ENCODE measurements around the gene LMAN1. TPM values are rescaled to one million over a fixed set of nuclear protein-coding genes. Genes with fewer than 3 reads are reported as not detected.

Gene LMAN1
- total RNA-seq, 1 donor from 2014 or later = 123 TPM

DNA sequence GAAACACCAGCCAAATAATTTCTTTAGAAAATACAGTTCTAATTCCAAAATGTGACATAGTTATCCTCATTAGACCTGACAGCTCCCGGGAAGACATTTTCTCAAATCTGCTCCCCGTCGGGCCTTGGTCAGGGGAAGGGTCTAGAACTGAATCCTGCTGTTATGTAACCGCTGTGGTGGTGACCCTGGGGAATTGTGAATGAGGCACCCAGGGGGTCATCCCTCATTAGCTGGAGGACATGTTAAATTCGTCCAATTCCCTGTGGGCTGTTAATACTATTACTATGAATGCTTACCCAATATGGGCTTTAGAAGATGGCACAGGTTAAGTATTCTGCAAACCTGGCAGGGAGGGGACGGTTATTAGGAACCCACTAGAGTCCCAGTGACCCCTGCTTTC lies 52.4 kb downstream of the LMAN1 start:
- DNase-seq (ENCODE audit: low read depth) (no peak), FAIRE-seq (no peak)
- no peak overlapping the region for H3K4me3 ChIP-seq (ENCODE audit: insufficient read depth, low read depth, low read length)
- no peak overlapping the region for H2AFZ ChIP-seq (ENCODE audit: low read depth, low read length)
- no peak overlapping the region for H3K27ac Mint-ChIP-seq (ENCODE audit: unreplicated experiment)
- H3K79me2 ChIP-seq (ENCODE audit: insufficient read depth, low read length) = no peaks in the 10 kb centered on the region
- H3K27me3 Mint-ChIP-seq (ENCODE audit: low read depth, unreplicated experiment) = peaks cover 63% of the 10 kb centered on the region
- no peaks in the 10 kb centered on the region for H3K9me3 ChIP-seq (ENCODE audit: insufficient read depth, low read depth, low read length)
- H3K4me1 Mint-ChIP-seq (ENCODE audit: low read depth, unreplicated experiment) = peaks cover 3% of the 10 kb centered on the region
- H3K4me1 ChIP-seq (ENCODE audit: insufficient read depth, low read length) = no peaks in the 10 kb centered on the region
- H3K4me3 Mint-ChIP-seq (ENCODE audit: unreplicated experiment) = no peak overlapping the region
- H3K27ac ChIP-seq (ENCODE audit: low read depth, low read length) = no peak overlapping the region
- peaks cover 52% of the 10 kb centered on the region for H3K27me3 ChIP-seq (ENCODE audit: insufficient read depth, low read length)
- H3K9ac ChIP-seq (ENCODE audit: low read length) = no peak overlapping the region
- no peaks in the 10 kb centered on the region for H3K36me3 ChIP-seq (ENCODE audit: insufficient read depth, low read length)
- TF ChIP-seq, protein P1, sequence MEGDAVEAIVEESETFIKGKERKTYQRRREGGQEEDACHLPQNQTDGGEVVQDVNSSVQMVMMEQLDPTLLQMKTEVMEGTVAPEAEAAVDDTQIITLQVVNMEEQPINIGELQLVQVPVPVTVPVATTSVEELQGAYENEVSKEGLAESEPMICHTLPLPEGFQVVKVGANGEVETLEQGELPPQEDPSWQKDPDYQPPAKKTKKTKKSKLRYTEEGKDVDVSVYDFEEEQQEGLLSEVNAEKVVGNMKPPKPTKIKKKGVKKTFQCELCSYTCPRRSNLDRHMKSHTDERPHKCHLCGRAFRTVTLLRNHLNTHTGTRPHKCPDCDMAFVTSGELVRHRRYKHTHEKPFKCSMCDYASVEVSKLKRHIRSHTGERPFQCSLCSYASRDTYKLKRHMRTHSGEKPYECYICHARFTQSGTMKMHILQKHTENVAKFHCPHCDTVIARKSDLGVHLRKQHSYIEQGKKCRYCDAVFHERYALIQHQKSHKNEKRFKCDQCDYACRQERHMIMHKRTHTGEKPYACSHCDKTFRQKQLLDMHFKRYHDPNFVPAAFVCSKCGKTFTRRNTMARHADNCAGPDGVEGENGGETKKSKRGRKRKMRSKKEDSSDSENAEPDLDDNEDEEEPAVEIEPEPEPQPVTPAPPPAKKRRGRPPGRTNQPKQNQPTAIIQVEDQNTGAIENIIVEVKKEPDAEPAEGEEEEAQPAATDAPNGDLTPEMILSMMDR (IDR thresholded peaks at IDR 0.05; ENCODE audit: insufficient read depth, low read depth, low read length) = no peak
- no peak for TF ChIP-seq EZH2 (IDR thresholded peaks at IDR 0.05; ENCODE audit: insufficient read depth, low read length)
- H3K36me3 Mint-ChIP-seq (ENCODE audit: low read depth, unreplicated experiment) = no peaks in the 10 kb centered on the region
- H4K20me1 ChIP-seq (ENCODE audit: insufficient read depth, low read length) = no peaks in the 10 kb centered on the region
- H3K4me2 ChIP-seq (ENCODE audit: low read length) = no peak overlapping the region
- no peaks in the 10 kb centered on the region for H3K9me3 Mint-ChIP-seq (ENCODE audit: unreplicated experiment)

DNA sequence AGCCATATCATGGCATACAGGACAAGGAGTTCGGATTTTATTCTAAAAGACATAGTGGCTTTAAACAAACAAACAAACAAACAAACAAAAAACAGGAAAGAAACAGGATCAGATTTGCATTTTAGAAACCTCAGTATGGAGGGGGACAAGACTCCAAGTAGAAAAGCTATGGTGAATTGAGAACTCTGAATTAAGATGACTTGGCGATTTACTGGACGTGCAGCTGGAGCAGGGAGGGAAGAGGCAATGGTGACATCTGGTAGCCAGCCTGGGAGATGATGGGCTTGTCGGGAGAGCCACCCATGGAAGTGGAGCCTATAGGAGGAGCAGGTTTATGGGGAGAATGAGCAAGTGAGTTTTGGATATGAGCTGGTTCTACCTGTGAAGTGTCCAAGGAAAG lies 53.8 kb downstream of the LMAN1 start:
- H3K4me3 Mint-ChIP-seq (ENCODE audit: unreplicated experiment) = no peak overlapping the region
- Histone ChIP-seq H3K4me1 (ENCODE audit: insufficient read depth, low read length) (no peaks in the 10 kb centered on the region), H3K9ac (ENCODE audit: low read length) (no peak overlapping the region), H3K9me3 (ENCODE audit: insufficient read depth, low read depth, low read length) (no peaks in the 10 kb centered on the region), H3K4me2 (ENCODE audit: low read length) (no peak overlapping the region), H3K79me2 (ENCODE audit: insufficient read depth, low read length) (no peaks in the 10 kb centered on the region), H3K27me3 (ENCODE audit: insufficient read depth, low read length) (peaks cover 44% of the 10 kb centered on the region), H4K20me1 (ENCODE audit: insufficient read depth, low read length) (no peaks in the 10 kb centered on the region), H3K27ac (ENCODE audit: low read depth, low read length) (no peak overlapping the region), H2AFZ (ENCODE audit: low read depth, low read length) (no peak overlapping the region), H3K4me3 (ENCODE audit: insufficient read depth, low read depth, low read length) (no peak overlapping the region), H3K36me3 (ENCODE audit: insufficient read depth, low read length) (no peaks in the 10 kb centered on the region)
- FAIRE-seq = no peak
- H3K27ac Mint-ChIP-seq (ENCODE audit: unreplicated experiment) = no peak overlapping the region
- no peaks in the 10 kb centered on the region for H3K4me1 Mint-ChIP-seq (ENCODE audit: low read depth, unreplicated experiment)
- peaks cover 57% of the 10 kb centered on the region for H3K27me3 Mint-ChIP-seq (ENCODE audit: low read depth, unreplicated experiment)
- DNase-seq (ENCODE audit: low read depth) = no peak
- no peaks in the 10 kb centered on the region for H3K9me3 Mint-ChIP-seq (ENCODE audit: unreplicated experiment)
- H3K36me3 Mint-ChIP-seq (ENCODE audit: low read depth, unreplicated experiment) = no peaks in the 10 kb centered on the region
- TF ChIP-seq, protein P1 (IDR thresholded peaks at IDR 0.05; ENCODE audit: insufficient read depth, low read depth, low read length) = no peak
- TF ChIP-seq EZH2 (IDR thresholded peaks at IDR 0.05; ENCODE audit: insufficient read depth, low read length) = no peak

DNA sequence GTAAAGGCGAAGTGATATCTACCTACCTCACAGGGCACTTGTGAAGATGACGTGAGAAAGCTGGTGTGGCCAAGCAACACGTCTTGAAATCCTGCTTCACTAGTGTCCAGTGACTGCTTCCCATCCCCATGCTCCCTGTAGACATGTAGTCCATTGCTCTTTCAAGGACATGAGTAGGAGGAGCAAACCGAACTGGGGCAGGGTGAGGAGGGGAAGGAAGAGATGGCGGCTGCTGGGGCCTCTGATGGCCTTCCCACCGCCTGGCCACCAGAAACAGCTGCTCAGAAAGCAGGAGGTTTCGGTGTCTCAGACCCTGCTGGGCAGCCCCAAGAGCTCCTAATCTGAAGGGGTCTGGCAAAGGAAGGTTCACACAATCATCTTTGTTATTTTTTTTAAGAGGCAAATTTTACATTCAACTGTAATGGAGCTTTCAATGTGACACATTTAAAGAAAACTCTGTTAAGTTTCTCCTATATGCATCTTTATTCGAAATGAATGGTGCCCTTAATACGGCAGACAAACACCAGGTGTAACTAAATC lies 55.3 kb downstream of the LMAN1 start:
- Histone ChIP-seq H4K20me1 (ENCODE audit: insufficient read depth, low read length) (no peaks in the 10 kb centered on the region), H3K27me3 (ENCODE audit: insufficient read depth, low read length) (peaks cover 41% of the 10 kb centered on the region), H3K4me3 (ENCODE audit: insufficient read depth, low read depth, low read length) (no peak overlapping the region), H2AFZ (ENCODE audit: low read depth, low read length) (no peak overlapping the region), H3K36me3 (ENCODE audit: insufficient read depth, low read length) (no peaks in the 10 kb centered on the region), H3K27ac (ENCODE audit: low read depth, low read length) (no peak overlapping the region), H3K4me2 (ENCODE audit: low read length) (no peak overlapping the region), H3K9me3 (ENCODE audit: insufficient read depth, low read depth, low read length) (no peaks in the 10 kb centered on the region), H3K79me2 (ENCODE audit: insufficient read depth, low read length) (no peaks in the 10 kb centered on the region), H3K4me1 (ENCODE audit: insufficient read depth, low read length) (no peaks in the 10 kb centered on the region), H3K9ac (ENCODE audit: low read length) (no peak overlapping the region)
- TF ChIP-seq, protein P1 (IDR thresholded peaks at IDR 0.05; ENCODE audit: insufficient read depth, low read depth, low read length) = no peak
- no peak for TF ChIP-seq EZH2 (IDR thresholded peaks at IDR 0.05; ENCODE audit: insufficient read depth, low read length)
- H3K4me1 Mint-ChIP-seq (ENCODE audit: low read depth, unreplicated experiment) = no peaks in the 10 kb centered on the region
- FAIRE-seq = no peak
- DNase-seq (ENCODE audit: low read depth) = no peak
- no peak overlapping the region for H3K27ac Mint-ChIP-seq (ENCODE audit: unreplicated experiment)
- H3K27me3 Mint-ChIP-seq (ENCODE audit: low read depth, unreplicated experiment) = peaks cover 56% of the 10 kb centered on the region
- H3K36me3 Mint-ChIP-seq (ENCODE audit: low read depth, unreplicated experiment) = no peaks in the 10 kb centered on the region
- no peak overlapping the region for H3K4me3 Mint-ChIP-seq (ENCODE audit: unreplicated experiment)
- no peaks in the 10 kb centered on the region for H3K9me3 Mint-ChIP-seq (ENCODE audit: unreplicated experiment)
